Activated gamma-delta T cell (primary cell): Measurements from ENCODE around the gene ATIC.
"Not testable (repeated sequence)": the region's sequence is repeated elsewhere in the genome, so short reads cannot be mapped to it uniquely, and the experiment has no call there.

Experiments used
- DNase-seq: peaks from one replicate; lab custom pipeline; 2025; lab: John Stamatoyannopoulos, UW
- total RNA-seq, 2 donors: gene quantifications; one replicate each; lab custom pipeline; 2026; lab: John Stamatoyannopoulos, UW

ATIC gene
- total RNA-seq: 12.4 to 12.5 reads per million in 2 donors

DNA sequence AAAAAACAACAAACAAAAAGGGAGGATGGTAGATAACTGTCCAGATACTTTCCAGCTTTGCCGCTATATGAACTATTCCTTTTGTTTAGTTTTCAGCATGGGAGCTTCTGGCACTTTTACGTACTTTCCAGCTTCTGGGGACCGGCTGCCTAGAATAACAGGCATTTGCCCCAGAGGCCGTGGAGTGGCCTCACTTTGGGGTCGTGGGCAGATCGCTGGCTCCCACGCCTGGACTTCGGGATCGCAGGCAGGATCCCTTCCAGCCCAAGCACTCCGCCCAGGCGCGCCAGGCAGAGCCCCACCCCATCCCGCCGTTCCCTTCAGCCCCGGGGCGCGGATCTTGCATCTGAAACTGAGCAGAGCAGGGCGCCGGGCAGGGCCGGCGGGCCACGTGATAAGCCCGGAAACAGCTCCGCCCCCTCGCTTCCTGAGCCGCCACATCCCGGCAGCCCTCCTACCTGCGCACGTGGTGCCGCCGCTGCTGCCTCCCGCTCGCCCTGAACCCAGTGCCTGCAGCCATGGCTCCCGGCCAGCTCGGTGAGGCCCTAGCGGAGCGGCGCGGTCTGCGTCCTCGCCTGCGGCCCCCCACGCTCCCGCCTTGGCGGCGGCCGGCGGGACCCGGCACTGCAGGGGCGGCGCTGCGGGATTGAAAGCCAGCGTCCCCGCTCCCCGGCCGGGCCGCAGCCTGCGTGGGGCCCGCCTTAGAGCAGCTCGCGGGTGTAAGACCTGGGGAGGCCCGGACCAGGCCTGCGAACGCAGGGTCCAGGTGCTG lies at the start of gene ATIC:
Gene ATIC, plus strand, starts transcription at position 435 of the 772 bp plus-strand sequence. Its CDS starts 84 bp downstream, at position 519.
- peak; percentile 83 for DNase-seq

DNA sequence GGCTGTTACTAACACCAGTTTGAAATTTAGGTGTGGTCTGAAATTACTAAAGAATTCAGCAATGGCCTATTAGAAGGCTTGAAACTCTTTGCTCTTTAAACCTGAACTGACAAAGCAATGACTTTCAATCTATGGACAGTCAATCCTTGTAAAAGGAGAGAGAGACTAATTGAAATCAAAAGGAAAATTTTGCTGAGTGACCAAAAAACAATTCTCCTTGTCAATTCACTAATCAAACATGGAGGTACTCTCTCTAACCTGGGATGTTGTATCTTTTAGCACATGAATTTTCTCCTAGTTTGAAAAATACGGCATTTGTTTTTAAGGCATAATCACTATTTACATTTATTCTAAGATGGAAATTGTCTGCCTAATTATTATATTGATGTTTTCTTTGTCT lies 49.6 kb upstream of the ATIC start:
- DNase-seq: no peak

- DNase-seq: no peak
These were observed 49.0 kb upstream of the ATIC start for GRCh38 chr2:215262741-215263362.

- DNase-seq: no peak
These were observed 47.5 kb upstream of the ATIC start for GRCh38 chr2:215264374-215264773.

GRCh38 chr2:215269397-215270117 lies 42.3 kb upstream of the ATIC start:
- DNase-seq: no peak

- no peak for DNase-seq
These were observed 41.8 kb upstream of the ATIC start for GRCh38 chr2:215270118-215270451.

GRCh38 chr2:215271446-215271845 lies 40.4 kb upstream of the ATIC start:
- no peak for DNase-seq

DNA sequence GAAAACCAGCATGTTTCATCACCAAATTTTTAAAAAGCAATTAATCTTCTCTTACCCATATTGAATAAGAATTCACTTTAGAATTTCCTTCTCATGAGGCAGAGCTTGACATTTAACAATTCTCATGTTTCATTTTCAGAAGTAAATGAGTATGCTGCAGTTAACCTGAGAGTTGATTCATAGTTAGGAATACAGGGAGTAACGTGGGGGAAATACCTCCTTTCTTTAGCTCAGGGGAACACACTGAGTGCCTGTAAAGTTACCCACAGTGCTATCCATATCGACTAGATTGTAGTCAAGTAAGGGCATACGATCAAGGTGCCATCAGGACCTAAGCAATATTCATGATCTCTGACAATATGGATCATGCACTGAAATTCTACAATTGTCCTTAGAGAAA lies 38.9 kb upstream of the ATIC start:
- DNase-seq: no peak

GRCh38 chr2:215274829-215275228 lies 37.0 kb upstream of the ATIC start:
- DNase-seq: no peak

GRCh38 chr2:215275824-215276223 lies 36.0 kb upstream of the ATIC start:
- DNase-seq: no peak

GRCh38 chr2:215277944-215278343 lies 33.9 kb upstream of the ATIC start:
- no peak for DNase-seq

GRCh38 chr2:215280326-215280725 lies 31.5 kb upstream of the ATIC start:
- DNase-seq: no peak

DNA sequence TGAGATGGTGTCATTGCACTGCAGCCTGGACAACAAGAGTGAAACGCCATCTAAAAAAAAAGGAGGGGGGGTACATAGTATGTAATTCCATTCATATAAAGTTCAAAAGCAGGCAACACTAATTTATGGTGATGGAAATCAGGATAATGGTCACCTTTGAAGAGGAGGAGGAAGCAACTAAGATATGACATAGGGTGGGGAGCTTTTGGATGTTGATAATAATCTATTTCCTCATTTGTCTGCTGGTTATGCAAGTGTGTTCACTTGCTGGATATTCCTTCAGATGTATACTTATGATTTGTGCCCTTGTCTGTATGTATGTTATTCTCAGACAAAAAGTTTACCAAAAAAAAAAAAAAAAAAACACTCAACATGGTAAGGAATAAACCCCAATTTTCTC lies 28.6 kb upstream of the ATIC start:
- DNase-seq: no peak

DNA sequence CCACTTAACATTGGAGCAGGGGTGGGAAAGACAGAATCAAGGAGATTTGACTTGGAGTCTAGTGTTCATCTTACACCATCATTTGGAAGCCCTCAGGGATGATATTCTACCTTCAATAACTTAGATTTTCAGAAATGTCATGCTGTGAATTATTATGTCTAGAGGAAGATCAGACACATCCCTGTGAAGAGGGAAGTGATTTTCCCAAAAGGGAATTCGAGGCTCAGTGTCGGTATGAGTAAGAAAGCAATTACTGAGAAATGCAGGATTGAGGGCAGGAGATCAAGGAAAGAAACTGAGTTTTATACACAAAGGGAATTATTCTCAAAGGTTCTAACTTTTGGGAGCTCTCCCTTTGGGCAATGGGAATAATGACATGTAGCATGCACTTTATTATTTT lies 25.6 kb upstream of the ATIC start:
- no peak for DNase-seq

DNA sequence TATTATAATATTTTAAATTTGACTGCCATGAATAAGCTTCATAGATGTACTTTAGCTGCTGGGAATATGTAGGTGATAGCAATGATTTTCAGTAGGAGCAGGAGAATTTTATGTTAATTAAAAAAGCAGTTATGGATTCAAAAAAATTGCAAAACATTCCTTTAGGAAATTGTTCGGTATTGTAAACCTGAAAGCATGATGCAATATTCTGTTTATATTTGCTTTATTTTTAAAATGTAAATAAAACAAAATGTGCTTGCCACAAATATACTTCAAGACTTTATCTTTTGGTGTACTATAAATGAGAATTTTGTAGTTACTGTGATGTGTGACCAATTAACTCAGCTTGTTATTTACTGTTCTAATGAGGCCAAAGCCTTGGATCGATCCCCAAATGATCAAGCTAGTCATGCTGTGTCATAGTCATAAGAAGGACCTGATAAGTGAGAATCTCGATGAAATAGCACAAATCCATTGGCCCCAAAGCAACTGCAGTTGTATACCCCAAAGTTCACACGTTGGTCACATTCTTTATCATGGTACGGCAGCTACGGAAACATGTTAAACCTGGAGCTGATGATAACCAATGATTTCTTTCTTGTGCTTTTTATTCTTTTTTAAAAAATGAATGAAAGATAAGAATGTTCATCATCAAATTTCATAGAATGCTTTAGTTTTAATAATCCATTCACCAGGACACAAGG lies 23.6 kb upstream of the ATIC start:
- DNase-seq: no peak

DNA sequence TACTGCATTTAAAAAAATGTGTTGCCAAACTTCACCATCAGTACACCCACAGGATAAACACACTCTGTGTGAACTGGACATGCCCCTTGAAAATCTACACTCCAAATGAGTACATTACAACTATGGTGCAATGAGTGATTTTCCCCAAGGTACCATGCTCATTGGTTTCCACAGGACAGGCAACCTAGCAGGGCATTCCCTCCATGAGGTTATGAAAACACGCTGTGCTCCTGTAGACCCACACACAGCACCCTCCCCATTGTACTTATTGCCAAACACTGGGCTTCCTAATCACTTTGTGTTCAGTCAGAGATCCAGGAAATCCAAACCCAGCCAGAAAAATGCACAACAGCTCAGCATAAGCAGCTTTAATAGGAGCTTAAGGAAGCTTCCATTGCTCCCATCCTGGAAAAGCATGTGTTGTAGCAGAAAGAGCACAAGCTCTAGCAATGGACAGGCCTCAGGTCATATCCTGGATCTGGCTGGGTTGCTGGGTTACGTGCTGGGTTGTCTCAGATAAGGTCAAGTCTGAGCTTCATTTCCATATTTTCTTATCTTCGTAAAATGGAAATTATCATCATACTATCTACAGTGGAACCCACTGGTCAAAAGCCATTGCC lies 20.8 kb upstream of the ATIC start:
- DNase-seq: no peak

GRCh38 chr2:215293879-215294278 lies 18.0 kb upstream of the ATIC start:
- DNase-seq: no peak

DNA sequence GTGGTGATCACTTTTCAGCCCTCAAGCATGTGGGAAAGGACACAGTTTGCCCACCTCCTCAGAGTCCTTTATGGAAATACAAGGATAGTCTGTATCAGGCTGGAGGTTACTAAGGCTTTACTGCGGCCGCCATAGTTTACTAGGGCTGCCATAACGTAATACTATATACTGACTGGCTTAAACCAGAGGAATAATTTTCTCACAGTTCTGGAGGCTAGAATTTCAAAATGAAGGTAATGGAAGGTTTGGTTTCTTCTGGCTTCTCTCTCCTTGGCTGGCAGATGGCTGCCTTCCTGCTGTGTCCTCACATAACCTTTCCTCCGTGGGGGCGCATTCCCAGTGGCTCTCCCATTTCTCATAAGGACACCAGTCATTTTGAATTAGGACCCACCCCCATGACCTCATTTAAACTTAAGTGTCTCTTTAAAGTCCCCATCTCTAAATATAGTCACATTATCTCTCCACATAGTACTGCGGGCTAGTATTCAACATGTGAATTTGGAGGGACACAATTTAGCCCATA lies 12.5 kb upstream of the ATIC start:
- no peak for DNase-seq

GRCh38 chr2:215301994-215302393 lies 9.9 kb upstream of the ATIC start:
- DNase-seq: no peak

DNA sequence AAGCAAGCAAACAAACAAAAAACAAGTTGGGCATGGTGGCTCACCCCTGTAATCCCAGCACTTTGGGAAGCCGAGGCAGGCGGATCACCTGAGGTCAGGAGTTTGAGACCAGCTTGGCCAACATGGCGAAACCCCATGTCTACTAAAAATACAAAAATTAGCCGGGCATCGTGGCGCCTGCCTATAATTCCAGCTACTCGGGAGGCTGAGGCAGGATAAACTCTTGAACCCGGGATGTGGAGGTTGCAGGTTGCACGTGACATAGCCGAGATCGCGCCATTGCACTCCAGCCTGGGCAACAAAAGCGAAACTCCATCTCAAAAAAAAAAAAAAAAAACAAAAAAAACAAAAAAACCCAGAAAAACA lies 617 bp upstream of the ATIC start:
- DNase-seq: not testable (repeated sequence)

DNA sequence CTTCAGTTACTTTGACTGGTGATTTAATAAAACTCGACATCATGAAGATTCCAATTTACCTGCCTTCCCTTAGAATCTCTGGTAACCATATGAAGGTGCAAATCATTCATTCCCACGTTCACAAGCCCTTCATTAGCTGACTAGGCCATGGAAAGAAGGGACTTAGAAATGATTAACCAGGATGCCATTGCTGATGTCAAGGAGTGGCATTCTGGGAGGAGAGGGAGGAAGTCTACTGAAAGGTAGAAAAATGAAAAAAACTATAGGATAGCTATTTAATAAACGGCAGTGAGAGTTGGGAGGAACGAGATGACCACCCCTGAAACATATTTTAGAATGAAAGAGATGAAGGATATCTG lies 1.4 kb downstream of the ATIC start:
- no peak for DNase-seq

GRCh38 chr2:215314896-215315295 lies 3.0 kb downstream of the ATIC start:
- DNase-seq: no peak
